ENCODE measurements around the gene ERI3. TPM values are rescaled to one million over a fixed set of nuclear protein-coding genes. Genes with fewer than 3 reads are reported as not detected.

The ERI3 gene
- total and polyA plus RNA-seq, 10 of the 15 experiments (the other 5 are each of a cell fraction or from before 2014, with no cell fraction given) = 20.6 to 90.4 (median 41.2) TPM

DNA sequence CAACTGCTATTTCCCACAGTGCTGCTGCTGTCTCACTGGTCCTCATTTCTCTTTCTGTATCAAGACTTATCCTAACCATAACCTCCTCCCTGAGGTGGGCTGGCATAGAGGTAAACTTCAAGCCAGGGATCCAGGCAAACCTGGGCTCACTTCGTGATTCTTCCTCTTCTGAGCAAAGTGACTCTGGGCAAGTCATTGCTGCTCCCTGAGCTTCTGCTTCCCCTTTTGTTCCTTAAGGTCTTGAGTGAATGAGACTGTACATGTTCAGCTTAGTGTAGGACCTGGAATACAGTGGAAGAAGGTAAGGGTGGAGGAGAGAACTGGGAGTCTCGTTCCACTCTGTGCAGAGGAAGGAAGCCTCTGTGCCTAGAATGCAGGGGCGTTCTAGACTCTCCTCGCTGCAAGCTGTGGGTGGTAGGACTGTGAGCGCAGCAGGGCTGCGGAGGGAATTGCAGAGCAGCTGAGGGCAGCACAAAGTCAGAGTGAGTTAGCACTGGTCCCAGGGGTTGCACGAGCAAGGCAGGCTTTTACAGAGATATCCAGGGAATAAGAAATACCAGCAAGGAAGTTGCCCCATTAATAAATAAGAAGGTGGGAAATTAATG is 11.4 kb upstream of the ERI3 start:
- no peak overlapping the region for H3K27ac ChIP-seq (ENCODE audit: control insufficient read depth, insufficient read depth)
- no peak for FAIRE-seq

GRCh38 chr1:44361478-44361877 is 6.4 kb upstream of the ERI3 start:
- 66% methylated on average over 4 of the region's 4 CpGs for WGBS (ENCODE audit: insufficient coverage, insufficient replicate concordance, low lambda C conversion rate, missing lambda C conversion rate)
- ChIA-PET CTCF (interaction anchor here (0.6 kb wide), 1 partner anchor 123 kb away, joined by 3 read pairs; no protein-coding TSS in a partner anchor), POLR2A (no interaction called here), RAD21 (ENCODE audit: unreplicated experiment) (no interaction called here), SMC1A (ENCODE audit: uncharacterized antibody, unreplicated experiment) (no interaction called here)
- no peak for FAIRE-seq
- Histone ChIP-seq H3K9ac (ENCODE audit: control insufficient read depth, insufficient read depth, low read length) (no peak overlapping the region), H4K20me1 (ENCODE audit: control insufficient read depth, insufficient read depth) (no peaks in the 10 kb centered on the region), H3K4me1 (ENCODE audit: control insufficient read depth, insufficient read depth, low read length) (peaks cover 4% of the 10 kb centered on the region; the same call in 1 of the 2 replicates), H3K27me3 (replicated peaks in 1 of 2; ENCODE audit: control insufficient read depth in 2 of 2, insufficient read depth in 2 of 2, low read length in 1 of 2) (no peaks in the 10 kb centered on the region; a peak in 1 of 4 replicates), H2AFZ (ENCODE audit: control insufficient read depth, low read depth, low read length) (no peak overlapping the region), H3K4me2 (ENCODE audit: control insufficient read depth, insufficient read depth) (no peak overlapping the region), H3K9me3 (replicated peaks; ENCODE audit: control insufficient read depth, insufficient read depth, low read length) (no peaks in the 10 kb centered on the region), H3K27ac (ENCODE audit: control insufficient read depth, insufficient read depth) (no peak overlapping the region), H3K4me3 (no peak overlapping the region), H3K36me3 (ENCODE audit: control insufficient read depth in 2 of 2, insufficient read depth in 2 of 2, low read length in 1 of 2) (no peaks in the 10 kb centered on the region), H3K79me2 (ENCODE audit: control insufficient read depth, insufficient read depth, low read length) (no peaks in the 10 kb centered on the region)
- BruUV-seq (replicated peaks) = no TSS peak
- in situ Hi-C loops (cut with MboI) = no loop called here
- TF ChIP-seq JUNB (IDR thresholded peaks at IDR 0.05) = no peak
- TF ChIP-seq, protein P1, sequence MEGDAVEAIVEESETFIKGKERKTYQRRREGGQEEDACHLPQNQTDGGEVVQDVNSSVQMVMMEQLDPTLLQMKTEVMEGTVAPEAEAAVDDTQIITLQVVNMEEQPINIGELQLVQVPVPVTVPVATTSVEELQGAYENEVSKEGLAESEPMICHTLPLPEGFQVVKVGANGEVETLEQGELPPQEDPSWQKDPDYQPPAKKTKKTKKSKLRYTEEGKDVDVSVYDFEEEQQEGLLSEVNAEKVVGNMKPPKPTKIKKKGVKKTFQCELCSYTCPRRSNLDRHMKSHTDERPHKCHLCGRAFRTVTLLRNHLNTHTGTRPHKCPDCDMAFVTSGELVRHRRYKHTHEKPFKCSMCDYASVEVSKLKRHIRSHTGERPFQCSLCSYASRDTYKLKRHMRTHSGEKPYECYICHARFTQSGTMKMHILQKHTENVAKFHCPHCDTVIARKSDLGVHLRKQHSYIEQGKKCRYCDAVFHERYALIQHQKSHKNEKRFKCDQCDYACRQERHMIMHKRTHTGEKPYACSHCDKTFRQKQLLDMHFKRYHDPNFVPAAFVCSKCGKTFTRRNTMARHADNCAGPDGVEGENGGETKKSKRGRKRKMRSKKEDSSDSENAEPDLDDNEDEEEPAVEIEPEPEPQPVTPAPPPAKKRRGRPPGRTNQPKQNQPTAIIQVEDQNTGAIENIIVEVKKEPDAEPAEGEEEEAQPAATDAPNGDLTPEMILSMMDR (IDR thresholded peaks at IDR 0.05 in 2 of 3, conservative IDR thresholded peaks at IDR 0.05 in 1 of 3; ENCODE audit: control insufficient read depth in 2 of 3, extremely low read depth in 1 of 3, insufficient read depth in 1 of 3, low read depth in 3 of 3, low read length in 3 of 3) = 0 out of 6 replicates have a peak, but pooled peaks of 1 of the 3 experiments have one; percentile 1
- intact Hi-C loops (cut with micrococcal nuclease; ENCODE audit: unreplicated experiment) = no loop called here
- DNase-seq (ENCODE audit: low read depth, low spot score) = no peak
- no peak for ATAC-seq

More for the DNA sequence above, 11.4 kb upstream of the ERI3 start:
- intact Hi-C loops (cut with micrococcal nuclease; ENCODE audit: unreplicated experiment) = no loop called here
- Histone ChIP-seq H3K9me3 (replicated peaks; ENCODE audit: control insufficient read depth, insufficient read depth, low read length) (no peaks in the 10 kb centered on the region), H3K27me3 (replicated peaks in 1 of 2; ENCODE audit: control insufficient read depth in 2 of 2, insufficient read depth in 2 of 2, low read length in 1 of 2) (peaks cover 0 to 1% of the 10 kb centered on the region in 2 experiments; a peak in 1 of 4 replicates), H3K4me3 (no peak overlapping the region), H4K20me1 (ENCODE audit: control insufficient read depth, insufficient read depth) (no peaks in the 10 kb centered on the region), H3K4me1 (ENCODE audit: control insufficient read depth, insufficient read depth, low read length) (peaks cover 4% of the 10 kb centered on the region; the same call in 1 of the 2 replicates), H3K9ac (ENCODE audit: control insufficient read depth, insufficient read depth, low read length) (no peak overlapping the region), H3K4me2 (ENCODE audit: control insufficient read depth, insufficient read depth) (no peak overlapping the region), H3K79me2 (ENCODE audit: control insufficient read depth, insufficient read depth, low read length) (no peaks in the 10 kb centered on the region), H2AFZ (ENCODE audit: control insufficient read depth, low read depth, low read length) (no peak overlapping the region), H3K36me3 (ENCODE audit: control insufficient read depth in 2 of 2, insufficient read depth in 2 of 2, low read length in 1 of 2) (no peaks in the 10 kb centered on the region)
- SMC1A ChIA-PET (ENCODE audit: uncharacterized antibody, unreplicated experiment) = no interaction called here
- POLR2A ChIA-PET = no interaction called here
- TF ChIP-seq MEF2A (IDR thresholded peaks at IDR 0.05; ENCODE audit: insufficient read depth, low read depth, low read length) = no peak
- no peak for TF ChIP-seq RB1 (IDR thresholded peaks at IDR 0.05; ENCODE audit: borderline replicate concordance)
- TF ChIP-seq, protein P2, sequence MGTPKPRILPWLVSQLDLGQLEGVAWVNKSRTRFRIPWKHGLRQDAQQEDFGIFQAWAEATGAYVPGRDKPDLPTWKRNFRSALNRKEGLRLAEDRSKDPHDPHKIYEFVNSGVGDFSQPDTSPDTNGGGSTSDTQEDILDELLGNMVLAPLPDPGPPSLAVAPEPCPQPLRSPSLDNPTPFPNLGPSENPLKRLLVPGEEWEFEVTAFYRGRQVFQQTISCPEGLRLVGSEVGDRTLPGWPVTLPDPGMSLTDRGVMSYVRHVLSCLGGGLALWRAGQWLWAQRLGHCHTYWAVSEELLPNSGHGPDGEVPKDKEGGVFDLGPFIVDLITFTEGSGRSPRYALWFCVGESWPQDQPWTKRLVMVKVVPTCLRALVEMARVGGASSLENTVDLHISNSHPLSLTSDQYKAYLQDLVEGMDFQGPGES (IDR thresholded peaks at IDR 0.05) = no peak
- TF ChIP-seq TCF7 (IDR thresholded peaks at IDR 0.05; ENCODE audit: borderline replicate concordance) = no peak
- no peak for TF ChIP-seq HCFC1 (IDR thresholded peaks at IDR 0.05; ENCODE audit: low read length)
- no peak for TF ChIP-seq RAD21 (IDR thresholded peaks at IDR 0.05; ENCODE audit: insufficient read depth, low read depth, low read length)
- no peak for TF ChIP-seq TCF12 (IDR thresholded peaks at IDR 0.05; ENCODE audit: low read depth, low read length)
- TF ChIP-seq KDM1A (IDR thresholded peaks at IDR 0.05; ENCODE audit: borderline replicate concordance) = no peak
- no peak for TF ChIP-seq ETV6 (conservative IDR thresholded peaks at IDR 0.05 in 1 of 2, IDR thresholded peaks at IDR 0.05 in 1 of 2; ENCODE audit: borderline replicate concordance in 1 of 2, low read depth in 1 of 2)
- no TSS peak for BruUV-seq (replicated peaks)
- in situ Hi-C loops (cut with MboI) = no loop called here
- RAD21 ChIA-PET (ENCODE audit: unreplicated experiment) = no interaction called here
- WGBS (ENCODE audit: insufficient coverage, insufficient replicate concordance, low lambda C conversion rate, missing lambda C conversion rate) = 5% methylated on average over 7 of the region's 7 CpGs
- DNase-seq (ENCODE audit: low read depth, low spot score) = no peak
- CTCF ChIA-PET = interaction anchor here (2.5 kb wide), 1 partner anchor 11 kb away, joined by 10 read pairs; no protein-coding TSS in a partner anchor
- no peak for ATAC-seq

Measured in GM12878 (cell line).